HG03460 (cell line): ENCODE data around the gene STEAP1B.
"Not testable (repeated sequence)": the region's sequence is repeated elsewhere in the genome, so short reads cannot be mapped to it uniquely, and the experiment has no call there.

Source experiments
- ATAC-seq: cut with Tn5 transposase; IDR thresholded peaks from one replicate; pipeline ENCODE4 v1.9.1; 2021; ENCODE audit not compliant: unreplicated experiment

Gene STEAP1B

GRCh38 chr7:22499044-22499443 lies 944 bp downstream of the STEAP1B start:
- ATAC-seq: no peak

DNA sequence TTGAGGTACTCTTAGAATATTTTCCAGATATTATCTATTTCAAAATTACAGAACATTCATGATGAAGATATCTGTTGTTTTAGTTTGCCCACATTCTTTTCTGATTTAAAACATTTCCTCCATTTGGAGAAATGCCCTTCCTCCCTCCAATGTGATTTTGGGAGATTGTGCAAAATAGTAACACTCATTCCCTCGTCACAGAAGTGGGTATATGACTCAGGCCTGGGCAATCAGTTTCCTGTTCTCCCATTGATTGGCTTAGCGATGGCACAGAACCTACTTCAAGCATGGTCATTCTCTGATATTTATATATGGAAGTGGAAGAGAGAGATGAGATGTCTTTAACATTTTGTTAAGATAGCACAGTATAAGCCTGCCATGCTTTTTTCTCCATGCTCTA lies 3.1 kb downstream of the STEAP1B start:
- ATAC-seq: not testable (repeated sequence)

DNA sequence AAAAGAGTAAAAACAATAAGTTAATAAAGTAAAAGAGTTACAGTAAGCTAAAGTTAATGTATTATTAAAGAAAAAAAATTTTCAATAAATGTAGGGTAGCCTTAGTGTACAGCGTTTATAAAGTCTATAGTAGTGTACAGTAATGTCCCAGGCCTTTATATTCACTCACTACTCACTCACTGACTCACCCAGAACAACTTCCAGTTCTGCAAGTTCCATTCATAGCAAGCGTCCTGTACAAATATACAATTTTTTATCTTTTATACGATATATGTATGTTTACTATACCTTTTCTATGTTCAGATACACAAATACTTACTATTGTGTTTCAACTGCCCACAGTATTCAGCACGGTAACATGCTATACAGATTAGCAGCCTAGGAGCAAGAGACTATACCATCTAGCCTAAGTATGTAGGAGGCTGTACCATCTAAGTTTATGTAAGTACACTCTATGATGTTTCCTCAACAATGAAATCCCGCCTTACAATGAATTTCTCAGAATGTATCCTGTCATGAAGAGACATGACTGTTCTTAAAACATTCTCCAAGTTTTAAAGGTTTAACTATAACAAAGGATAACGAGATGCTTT lies 3.6 kb downstream of the STEAP1B start:
- not testable (repeated sequence) for ATAC-seq

GRCh38 chr7:22493160-22493925 lies 6.6 kb downstream of the STEAP1B start:
- ATAC-seq: not testable (repeated sequence)

- ATAC-seq: no peak
These were observed 11.1 kb downstream of the STEAP1B start for GRCh38 chr7:22488643-22489462.

GRCh38 chr7:22487978-22488642 lies 11.9 kb downstream of the STEAP1B start:
- ATAC-seq: no peak

- ATAC-seq: no peak
These were observed 13.4 kb downstream of the STEAP1B start for GRCh38 chr7:22486597-22486996.

GRCh38 chr7:22485189-22485588 lies 14.8 kb downstream of the STEAP1B start:
- ATAC-seq: no peak

DNA sequence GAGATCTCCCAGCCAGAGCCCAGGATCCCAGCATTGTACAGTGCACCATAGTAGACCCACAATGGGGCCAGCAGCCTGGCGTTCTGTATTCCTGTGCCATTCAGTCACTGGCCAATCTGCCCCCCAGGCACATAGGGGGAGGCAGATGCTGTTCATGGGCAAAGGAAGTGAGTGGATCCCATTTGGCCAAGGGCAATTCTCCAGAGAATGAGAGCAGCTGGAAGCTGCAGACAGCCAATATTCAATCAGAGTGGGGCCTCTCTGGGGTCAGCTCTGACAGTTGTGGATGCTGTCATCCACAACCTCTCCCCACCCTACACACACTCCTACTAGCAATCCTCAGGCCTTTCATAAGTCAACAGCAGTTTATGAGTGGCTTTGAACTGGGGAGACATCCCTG lies 17.5 kb downstream of the STEAP1B start:
- no peak for ATAC-seq

DNA sequence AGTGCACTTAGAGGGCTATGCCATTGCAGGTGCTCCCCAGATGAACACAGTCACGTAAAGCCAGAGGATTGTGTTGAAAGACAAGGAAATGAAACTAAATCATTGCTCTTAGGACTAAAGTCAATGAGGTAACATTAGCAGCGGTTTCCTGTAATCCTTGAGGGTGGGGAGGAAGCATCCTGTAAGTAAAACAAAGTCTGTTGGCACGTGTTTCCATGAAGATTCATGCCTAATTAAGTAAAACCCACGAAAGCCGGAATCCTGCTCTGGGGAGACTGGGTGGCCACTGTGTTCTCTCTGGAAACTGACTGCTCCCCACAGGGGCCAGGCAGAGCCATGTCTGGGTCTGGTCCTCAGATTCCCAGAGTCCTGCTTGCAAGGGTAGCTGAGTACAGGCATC lies 18.3 kb downstream of the STEAP1B start:
- peak; percentile 84 for ATAC-seq

- ATAC-seq: no peak
These were observed 19.4 kb downstream of the STEAP1B start for GRCh38 chr7:22480523-22481075.

DNA sequence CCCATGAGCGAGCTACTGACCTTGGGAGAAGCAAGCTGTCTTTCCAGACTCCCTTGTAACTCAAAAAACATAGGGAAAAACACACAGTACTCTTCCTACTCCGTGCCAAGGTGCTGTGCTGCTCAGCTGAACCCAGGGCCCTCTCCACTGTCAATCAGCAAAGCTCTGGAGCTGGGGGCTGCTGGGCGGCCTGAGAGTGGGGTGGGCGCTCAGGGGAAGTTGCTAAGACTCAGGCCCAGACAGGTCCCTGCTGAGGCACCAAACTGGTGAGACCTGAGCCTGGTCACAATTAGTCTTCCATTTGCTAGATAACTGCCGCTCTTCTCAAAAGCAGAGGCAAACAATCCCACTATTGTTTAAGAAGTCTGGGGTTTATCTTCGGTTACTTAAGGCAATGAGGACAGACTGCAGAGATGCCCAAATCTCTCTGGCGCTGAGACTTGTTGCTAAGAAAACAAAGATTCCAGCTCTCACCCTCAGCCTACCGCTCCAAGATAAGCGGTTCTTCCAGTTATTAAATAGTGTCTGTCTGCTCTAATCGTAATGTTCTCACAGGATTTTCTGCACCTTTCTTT lies 22.0 kb downstream of the STEAP1B start:
- ATAC-seq: no peak

DNA sequence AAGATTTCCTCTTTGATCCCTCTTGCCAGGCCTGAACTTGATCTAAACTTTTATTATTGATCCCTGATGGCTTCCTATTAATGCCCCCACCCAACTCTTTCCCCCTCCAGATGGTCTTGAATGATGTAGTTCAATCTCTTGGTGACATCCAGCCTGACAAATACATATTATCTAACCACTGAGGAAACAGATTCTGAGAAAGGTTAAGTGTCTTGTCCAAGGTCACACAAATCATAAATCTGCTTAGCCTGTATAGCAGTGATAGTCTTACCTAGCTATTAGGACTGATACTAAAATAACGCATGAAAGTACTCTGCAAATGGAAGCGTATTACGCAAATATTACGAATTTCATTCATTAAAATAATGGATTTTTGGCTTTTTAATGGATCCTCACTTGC lies 22.7 kb downstream of the STEAP1B start:
- no peak for ATAC-seq

GRCh38 chr7:22476824-22477223 lies 23.2 kb downstream of the STEAP1B start:
- no peak for ATAC-seq

DNA sequence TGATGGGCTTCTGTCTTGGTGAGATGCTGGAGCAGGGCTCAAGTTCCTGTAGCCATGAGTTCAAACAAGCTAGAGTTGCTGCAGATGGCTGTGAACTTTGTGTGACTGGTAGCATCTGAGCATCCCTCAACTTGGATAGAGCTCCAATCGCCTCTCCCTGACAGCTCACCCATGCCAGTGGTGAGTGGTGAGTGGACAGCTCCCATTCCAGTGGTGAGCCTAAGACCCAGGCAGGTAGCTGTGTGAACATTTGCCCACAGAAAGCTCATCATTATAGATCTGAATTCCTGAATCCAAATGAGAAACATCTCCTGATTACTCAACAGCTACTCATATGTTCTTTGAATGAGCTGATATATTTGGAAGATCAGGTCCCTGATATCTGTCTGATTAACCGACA lies 25.3 kb downstream of the STEAP1B start:
- ATAC-seq: no peak

DNA sequence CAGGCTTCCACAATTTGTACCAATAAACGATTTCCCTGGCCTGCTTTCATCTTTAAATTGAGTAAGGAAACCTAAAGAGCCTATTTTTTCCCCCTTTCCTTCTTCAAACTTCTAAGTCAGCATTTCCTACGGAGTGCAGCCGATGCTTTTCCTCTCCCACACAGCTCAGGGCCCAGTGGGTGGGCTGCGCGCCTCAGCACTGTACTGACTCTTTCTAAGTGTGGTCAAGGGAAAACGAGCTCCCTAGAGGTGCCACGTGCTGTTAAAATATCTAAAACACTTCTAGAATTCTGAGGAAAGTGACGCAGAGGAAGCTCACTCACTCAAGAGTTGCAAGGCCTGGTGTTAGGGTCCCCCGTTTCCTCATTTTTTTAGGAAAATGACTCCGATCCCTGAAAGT lies 29.0 kb downstream of the STEAP1B start:
- no peak for ATAC-seq

- peak; percentile 67 for ATAC-seq
These were observed 30.4 kb downstream of the STEAP1B start for GRCh38 chr7:22469371-22470143.

DNA sequence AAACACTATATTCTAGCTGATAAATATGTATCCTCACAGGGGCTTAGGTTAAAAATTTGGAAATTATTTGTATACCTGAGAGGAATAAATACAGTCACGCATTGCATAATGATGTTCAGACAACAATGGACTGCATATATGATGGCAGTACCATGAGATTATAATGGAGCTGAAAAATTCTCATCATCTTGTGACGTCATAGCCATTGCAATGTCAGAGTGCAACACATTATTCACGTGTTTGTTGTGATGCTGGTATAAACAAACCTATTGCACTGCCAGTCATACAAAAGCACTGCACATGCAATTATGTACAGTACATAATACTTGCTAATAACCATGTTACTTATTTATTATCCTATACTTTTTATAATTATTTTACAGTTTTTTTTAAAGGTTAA lies 31.4 kb downstream of the STEAP1B start:
- ATAC-seq: no peak

GRCh38 chr7:22464299-22464698 lies 35.7 kb downstream of the STEAP1B start:
- ATAC-seq: no peak
